Measurements from ENCODE around the gene PTPRG. TPM values are rescaled to one million over a fixed set of nuclear protein-coding genes. Genes with fewer than 3 reads are reported as not detected.

PTPRG gene
- total RNA-seq, 2 donors from 2014 or later = 26.0 to 26.3 TPM

DNA sequence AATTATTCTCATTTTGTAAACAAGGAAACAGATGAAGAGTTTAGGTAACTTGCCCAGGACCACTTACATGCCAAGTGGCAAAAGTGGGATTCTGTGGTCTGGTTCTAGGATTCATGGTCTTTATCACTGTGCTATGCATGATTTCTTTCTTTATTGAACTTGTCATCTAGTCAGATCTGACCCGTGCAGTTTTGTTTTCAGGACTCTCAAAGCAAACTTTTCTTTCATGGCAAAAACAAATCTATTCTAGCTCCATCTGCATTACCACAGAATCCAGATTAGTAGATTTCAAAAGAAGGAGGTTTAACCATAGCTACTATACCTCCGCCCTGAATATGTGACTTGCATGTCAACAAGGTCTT, 404.4 kb downstream of the PTPRG start:
- intact Hi-C loops (cut with DNase I) = no loop called here
- Histone ChIP-seq H3K9ac (ENCODE audit: low read depth in 2 of 2, low read length in 2 of 2) (no peak overlapping the region), H3K27me3 (no peaks in the 10 kb centered on the region), H3K36me3 (no peaks in the 10 kb centered on the region), H3K9me3 (no peaks in the 10 kb centered on the region), H3K4me3 (no peak overlapping the region), H3K4me1 (no peaks in the 10 kb centered on the region), H3K27ac (no peak overlapping the region)
- no peak for DNase-seq
- no peak for TF ChIP-seq CTCF (IDR thresholded peaks at IDR 0.05)

- Histone ChIP-seq H3K27me3 (no peaks in the 10 kb centered on the region), H3K4me1 (no peaks in the 10 kb centered on the region), H3K9ac (ENCODE audit: low read depth in 2 of 2, low read length in 2 of 2) (no peak overlapping the region), H3K9me3 (no peaks in the 10 kb centered on the region), H3K36me3 (no peaks in the 10 kb centered on the region), H3K27ac (no peak overlapping the region), H3K4me3 (no peak overlapping the region)
- no peak for TF ChIP-seq CTCF (IDR thresholded peaks at IDR 0.05)
- intact Hi-C loops (cut with DNase I) = no loop called here
- no peak for DNase-seq
Observed at GRCh38 chr3:61966200-61966599, 404.8 kb downstream of the PTPRG start.

GRCh38 chr3:61967019-61967418, 405.6 kb downstream of the PTPRG start:
- no peaks in the 10 kb centered on the region for H3K9me3 ChIP-seq
- no peaks in the 10 kb centered on the region for H3K36me3 ChIP-seq
- no peak overlapping the region for H3K4me3 ChIP-seq
- TF ChIP-seq CTCF (IDR thresholded peaks at IDR 0.05) = no peak
- no peaks in the 10 kb centered on the region for H3K27me3 ChIP-seq
- DNase-seq = no peak
- H3K9ac ChIP-seq (ENCODE audit: low read depth in 2 of 2, low read length in 2 of 2) = no peak overlapping the region
- H3K4me1 ChIP-seq = no peaks in the 10 kb centered on the region
- intact Hi-C loops (cut with DNase I) = no loop called here
- H3K27ac ChIP-seq = no peak overlapping the region

DNA sequence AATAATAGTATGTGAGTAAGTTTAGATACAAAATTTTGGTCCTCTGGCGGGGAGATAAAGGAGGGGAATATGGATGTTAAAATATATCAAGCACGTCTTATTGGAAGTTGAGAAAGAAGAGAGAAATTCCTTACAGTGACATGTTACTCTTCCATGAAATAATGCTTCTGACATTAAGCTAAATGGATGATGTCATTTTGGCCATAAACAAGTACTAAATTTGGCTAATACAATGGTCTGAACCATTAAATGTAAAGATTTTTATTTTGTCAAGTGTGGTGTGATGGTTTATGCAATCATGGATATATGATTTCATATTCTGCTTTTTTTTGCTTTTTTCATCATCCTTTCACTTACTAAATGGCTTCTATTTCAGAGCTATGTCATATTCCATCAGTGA, 406.6 kb downstream of the PTPRG start:
- no peaks in the 10 kb centered on the region for H3K36me3 ChIP-seq
- no peak overlapping the region for H3K9ac ChIP-seq (ENCODE audit: low read depth in 2 of 2, low read length in 2 of 2)
- H3K4me1 ChIP-seq = no peaks in the 10 kb centered on the region
- no peak overlapping the region for H3K4me3 ChIP-seq
- no peak overlapping the region for H3K27ac ChIP-seq
- no peak for TF ChIP-seq CTCF (IDR thresholded peaks at IDR 0.05)
- intact Hi-C loops (cut with DNase I) = no loop called here
- DNase-seq = no peak
- no peaks in the 10 kb centered on the region for H3K27me3 ChIP-seq
- H3K9me3 ChIP-seq = no peaks in the 10 kb centered on the region

GRCh38 chr3:61974662-61975061, 413.3 kb downstream of the PTPRG start:
- no peaks in the 10 kb centered on the region for H3K9me3 ChIP-seq
- no peak overlapping the region for H3K4me3 ChIP-seq
- H3K4me1 ChIP-seq = no peaks in the 10 kb centered on the region
- H3K27ac ChIP-seq = no peak overlapping the region
- H3K36me3 ChIP-seq = no peaks in the 10 kb centered on the region
- no peak for DNase-seq
- intact Hi-C loops (cut with DNase I) = no loop called here
- no peak overlapping the region for H3K9ac ChIP-seq (ENCODE audit: low read depth in 2 of 2, low read length in 2 of 2)
- no peaks in the 10 kb centered on the region for H3K27me3 ChIP-seq
- no peak for TF ChIP-seq CTCF (IDR thresholded peaks at IDR 0.05)

GRCh38 chr3:61975199-61975598, 413.8 kb downstream of the PTPRG start:
- Histone ChIP-seq H3K27me3 (no peaks in the 10 kb centered on the region), H3K4me3 (no peak overlapping the region), H3K36me3 (no peaks in the 10 kb centered on the region), H3K4me1 (no peaks in the 10 kb centered on the region), H3K9me3 (no peaks in the 10 kb centered on the region), H3K27ac (no peak overlapping the region), H3K9ac (ENCODE audit: low read depth in 2 of 2, low read length in 2 of 2) (no peak overlapping the region)
- no peak for TF ChIP-seq CTCF (IDR thresholded peaks at IDR 0.05)
- DNase-seq = no peak
- intact Hi-C loops (cut with DNase I) = no loop called here
